ENCODE data around the gene VWF.

GRCh38 chr12:6095269-6095668 is 29.2 kb downstream of the VWF start:
- TF ChIP-seq CTCF (IDR thresholded peaks at IDR 0.05) (no peak), POLR2A (IDR thresholded peaks at IDR 0.05) (no peak)

All from heart left ventricle (tissue), 13 donors.